Loucy (cell line): Measurements from ENCODE around the gene HOXD4.

ENCODE experiments used
- H2AFZ ChIP-seq: fragments of 200-600 bp; sonication (generic); 2 replicates; pipeline ENCODE4 v1.6.0; 2016; ENCODE audit warnings: antibody characterized with exemption, mild to moderate bottlenecking, low read length, moderate library complexity
- H3F3A ChIP-seq: fragments of 200-600 bp; 2 replicates; pipeline ENCODE4 v1.6.0; 2016; ENCODE audit warnings: antibody characterized with exemption, low read depth, mild to moderate bottlenecking
- H3K27me3 ChIP-seq: fragments of 200-600 bp; sonication (generic); 2 replicates; pipeline ENCODE4 v1.6.1; 2014; ENCODE audit warnings: low read length, mild to moderate bottlenecking; ENCODE audit not compliant: insufficient read depth, poor library complexity, severe bottlenecking
- H3K36me3 ChIP-seq: fragments of 200-600 bp; sonication (generic); 2 replicates; pipeline ENCODE4 v1.6.1; 2016; ENCODE audit warnings: low read length; ENCODE audit not compliant: insufficient read depth
- H3K4me1 ChIP-seq: fragments of 200-600 bp; sonication (generic); 2 replicates; pipeline ENCODE4 v1.5.1; 2014; ENCODE audit warnings: low read length, mild to moderate bottlenecking; ENCODE audit not compliant: insufficient read depth, poor library complexity, severe bottlenecking
- H3K4me2 ChIP-seq: fragments of 200-600 bp; sonication (generic); 2 replicates; pipeline ENCODE4 v1.6.0; 2014; ENCODE audit warnings: antibody characterized with exemption, low read length, low read depth, mild to moderate bottlenecking; ENCODE audit not compliant: poor library complexity, severe bottlenecking
- H3K4me3 ChIP-seq: fragments of 200-600 bp; sonication (generic); 2 replicates; pipeline ENCODE4 v1.5.1; 2014; ENCODE audit warnings: low read length, mild to moderate bottlenecking, mixed read lengths; ENCODE audit not compliant: poor library complexity, severe bottlenecking
- H3K79me2 ChIP-seq: fragments of 200-600 bp; sonication (generic); 2 replicates; pipeline ENCODE4 v1.6.1; 2014; ENCODE audit warnings: low read length; ENCODE audit not compliant: insufficient read depth
- H3K9ac ChIP-seq: fragments of 200-600 bp; sonication (generic); 2 replicates; pipeline ENCODE4 v1.6.0; 2014; ENCODE audit warnings: mild to moderate bottlenecking, low read depth, low read length, moderate library complexity; ENCODE audit not compliant: poor library complexity, severe bottlenecking
- H3K9me2 ChIP-seq: fragments of 200-600 bp; sonication (generic); replicated peaks from 2 replicates; pipeline ENCODE4 v1.6.1; 2016; ENCODE audit warnings: low read depth, low read length, mixed read lengths
- H3K9me3 ChIP-seq: fragments of 200-600 bp; sonication (generic); 2 replicates; pipeline ENCODE4 v1.6.1; 2014; ENCODE audit warnings: mild to moderate bottlenecking, antibody characterized with exemption, low read length, low read depth; ENCODE audit not compliant: insufficient read depth
- H4K20me1 ChIP-seq: fragments of 200-600 bp; sonication (generic); 2 replicates; pipeline ENCODE4 v1.6.0; 2014; ENCODE audit warnings: antibody characterized with exemption, low read length, mild to moderate bottlenecking; ENCODE audit not compliant: insufficient read depth, poor library complexity, severe bottlenecking
- EZH2phosphoT487 ChIP-seq: fragments of 200-600 bp; IDR thresholded peaks from 2 replicates; pipeline ENCODE4 v1.6.1; 2018; ENCODE audit warnings: antibody characterized with exemption, mild to moderate bottlenecking, moderate library complexity, borderline replicate concordance
- TF ChIP-seq, protein P1 (sequence below): fragments of 200-600 bp; sonication (generic); conservative IDR thresholded peaks from 2 replicates; pipeline ENCODE4 v1.5.1; 2014; ENCODE audit warnings: mild to moderate bottlenecking, antibody characterized with exemption, low read length

Gene HOXD4

DNA sequence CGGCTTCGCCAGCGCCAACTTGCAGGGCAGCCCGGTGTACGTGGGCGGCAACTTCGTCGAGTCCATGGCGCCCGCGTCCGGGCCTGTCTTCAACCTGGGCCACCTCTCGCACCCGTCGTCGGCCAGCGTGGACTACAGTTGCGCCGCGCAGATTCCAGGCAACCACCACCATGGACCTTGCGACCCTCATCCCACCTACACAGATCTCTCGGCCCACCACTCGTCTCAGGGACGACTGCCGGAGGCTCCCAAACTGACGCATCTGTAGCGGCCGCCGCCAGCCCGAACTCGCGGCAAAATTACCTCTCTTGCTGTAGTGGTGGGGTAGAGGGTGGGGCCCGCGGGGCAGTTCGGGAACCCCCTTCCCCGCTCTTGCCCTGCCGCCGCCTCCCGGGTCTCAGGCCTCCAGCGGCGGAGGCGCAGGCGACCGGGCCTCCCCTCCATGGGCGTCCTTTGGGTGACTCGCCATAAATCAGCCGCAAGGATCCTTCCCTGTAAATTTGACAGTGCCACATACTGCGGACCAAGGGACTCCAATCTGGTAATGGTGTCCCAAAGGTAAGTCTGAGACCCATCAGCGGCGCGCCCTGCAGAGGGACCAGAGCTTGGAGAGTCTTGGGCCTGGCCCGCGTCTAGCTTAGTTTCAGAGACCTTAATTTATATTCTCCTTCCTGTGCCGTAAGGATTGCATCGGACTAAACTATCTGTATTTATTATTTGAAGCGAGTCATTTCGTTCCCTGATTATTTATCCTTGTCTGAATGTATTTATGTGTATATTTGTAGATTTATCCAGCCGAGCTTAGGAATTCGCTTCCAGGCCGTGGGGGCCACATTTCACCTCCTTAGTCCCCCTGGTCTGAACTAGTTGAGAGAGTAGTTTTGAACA lies 20.9 kb downstream of the HOXD4 start:
- peaks cover 6% of the 10 kb centered on the region for H3K27me3 ChIP-seq
- no peak overlapping the region for H3K4me3 ChIP-seq
- H3F3A ChIP-seq, result no peaks in the 10 kb centered on the region
- no peaks in the 10 kb centered on the region for H4K20me1 ChIP-seq
- H3K4me2 ChIP-seq, result no peak overlapping the region
- no peaks in the 10 kb centered on the region for H3K9me3 ChIP-seq
- H3K9me2 ChIP-seq, result no peaks in the 10 kb centered on the region
- H3K79me2 ChIP-seq, result no peaks in the 10 kb centered on the region
- no peaks in the 10 kb centered on the region for H3K36me3 ChIP-seq
- no peak for TF ChIP-seq EZH2phosphoT487
- TF ChIP-seq, protein P1, sequence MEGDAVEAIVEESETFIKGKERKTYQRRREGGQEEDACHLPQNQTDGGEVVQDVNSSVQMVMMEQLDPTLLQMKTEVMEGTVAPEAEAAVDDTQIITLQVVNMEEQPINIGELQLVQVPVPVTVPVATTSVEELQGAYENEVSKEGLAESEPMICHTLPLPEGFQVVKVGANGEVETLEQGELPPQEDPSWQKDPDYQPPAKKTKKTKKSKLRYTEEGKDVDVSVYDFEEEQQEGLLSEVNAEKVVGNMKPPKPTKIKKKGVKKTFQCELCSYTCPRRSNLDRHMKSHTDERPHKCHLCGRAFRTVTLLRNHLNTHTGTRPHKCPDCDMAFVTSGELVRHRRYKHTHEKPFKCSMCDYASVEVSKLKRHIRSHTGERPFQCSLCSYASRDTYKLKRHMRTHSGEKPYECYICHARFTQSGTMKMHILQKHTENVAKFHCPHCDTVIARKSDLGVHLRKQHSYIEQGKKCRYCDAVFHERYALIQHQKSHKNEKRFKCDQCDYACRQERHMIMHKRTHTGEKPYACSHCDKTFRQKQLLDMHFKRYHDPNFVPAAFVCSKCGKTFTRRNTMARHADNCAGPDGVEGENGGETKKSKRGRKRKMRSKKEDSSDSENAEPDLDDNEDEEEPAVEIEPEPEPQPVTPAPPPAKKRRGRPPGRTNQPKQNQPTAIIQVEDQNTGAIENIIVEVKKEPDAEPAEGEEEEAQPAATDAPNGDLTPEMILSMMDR, result no peak
- H3K9ac ChIP-seq, result no peak overlapping the region
- H2AFZ ChIP-seq, result no peak overlapping the region
- no peaks in the 10 kb centered on the region for H3K4me1 ChIP-seq

DNA sequence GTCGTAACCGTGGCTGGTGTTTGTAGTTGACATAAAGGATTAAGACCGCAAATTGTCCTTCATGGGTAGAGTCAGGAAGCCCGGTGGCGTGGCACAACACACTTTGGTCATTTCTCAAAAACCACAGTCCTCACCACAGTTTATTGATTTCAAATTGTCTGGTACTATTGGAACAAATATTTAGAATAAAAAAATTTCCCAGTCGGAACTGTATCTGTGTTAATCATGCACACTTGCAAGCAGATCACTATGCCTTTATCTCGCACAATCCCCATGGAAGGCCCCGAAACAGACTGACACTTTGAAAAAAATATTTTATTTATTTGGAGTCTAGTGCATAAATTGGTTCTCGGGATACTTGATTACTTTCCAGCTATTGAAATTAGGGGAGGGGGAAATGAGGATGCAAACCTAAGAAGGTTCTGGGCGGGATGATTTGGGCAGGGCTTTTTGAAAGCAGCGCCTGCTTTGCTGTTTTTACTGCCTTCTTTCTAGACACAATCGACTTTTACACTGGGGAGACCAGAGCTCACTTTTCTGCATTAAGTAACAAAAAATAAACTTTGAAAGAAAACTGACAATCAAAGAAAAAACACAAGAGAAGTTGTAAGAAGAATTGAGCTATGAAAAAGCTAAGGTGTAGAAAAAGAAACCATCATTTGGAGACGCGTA lies 21.7 kb downstream of the HOXD4 start:
- no peak overlapping the region for H3K4me3 ChIP-seq
- H3K4me1 ChIP-seq, result no peaks in the 10 kb centered on the region
- H3K36me3 ChIP-seq, result no peaks in the 10 kb centered on the region
- TF ChIP-seq EZH2phosphoT487, result no peak
- TF ChIP-seq, protein P1, result no peak
- H3K9me2 ChIP-seq, result no peaks in the 10 kb centered on the region
- peaks cover 6% of the 10 kb centered on the region for H3K27me3 ChIP-seq
- no peaks in the 10 kb centered on the region for H3F3A ChIP-seq
- no peak overlapping the region for H2AFZ ChIP-seq
- no peaks in the 10 kb centered on the region for H3K79me2 ChIP-seq
- no peak overlapping the region for H3K9ac ChIP-seq
- H3K9me3 ChIP-seq, result no peaks in the 10 kb centered on the region
- H4K20me1 ChIP-seq, result no peaks in the 10 kb centered on the region
- no peak overlapping the region for H3K4me2 ChIP-seq

DNA sequence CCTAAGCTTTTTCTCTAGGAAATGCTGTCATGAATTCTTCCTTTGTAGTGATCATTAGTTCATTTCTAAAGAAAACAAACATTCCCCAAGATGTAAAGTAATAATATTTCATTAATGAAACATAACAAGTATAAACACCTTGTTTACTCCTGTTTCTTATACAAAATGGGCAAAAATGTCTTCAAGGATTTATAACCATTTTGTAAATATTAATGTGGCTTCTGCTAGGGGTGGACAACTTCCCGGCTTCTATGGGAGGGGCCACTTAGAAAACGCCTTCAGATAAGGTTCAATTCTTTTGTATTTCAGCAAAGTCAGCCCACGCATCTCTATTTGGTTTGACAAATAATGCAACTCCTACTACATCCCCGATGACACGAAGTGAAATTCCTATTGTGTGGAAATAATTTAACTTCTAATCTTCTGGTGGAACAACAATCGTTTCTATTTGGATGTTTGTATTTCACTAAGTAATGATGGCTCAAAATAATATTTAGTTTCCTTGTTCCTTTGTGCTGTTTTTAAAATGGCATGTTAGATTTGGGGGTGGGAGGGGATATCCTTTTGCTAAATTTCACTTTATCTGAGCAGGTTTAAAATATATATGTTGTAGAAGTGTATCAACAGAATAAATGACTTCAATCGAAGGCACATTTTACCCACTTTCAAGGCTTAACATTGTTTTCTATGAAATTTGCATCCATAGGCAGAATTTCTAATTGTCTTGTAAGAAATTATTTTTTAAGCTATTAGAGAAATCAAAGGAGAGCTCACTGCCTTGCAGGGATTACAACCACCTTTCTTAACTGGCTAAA lies 22.4 kb downstream of the HOXD4 start:
- no peak overlapping the region for H3K4me2 ChIP-seq
- no peaks in the 10 kb centered on the region for H3K9me2 ChIP-seq
- H3K79me2 ChIP-seq, result no peaks in the 10 kb centered on the region

More for the DNA sequence above, 22.4 kb downstream of the HOXD4 start:
- Histone ChIP-seq H3F3A (no peaks in the 10 kb centered on the region), H2AFZ (no peak overlapping the region), H3K9me3 (no peaks in the 10 kb centered on the region), H3K4me3 (no peak overlapping the region), H3K27me3 (peaks cover 6% of the 10 kb centered on the region), H4K20me1 (no peaks in the 10 kb centered on the region), H3K9ac (no peak overlapping the region), H3K36me3 (no peaks in the 10 kb centered on the region), H3K4me1 (no peaks in the 10 kb centered on the region)
- no peak for TF ChIP-seq EZH2phosphoT487
- TF ChIP-seq, protein P1, result no peak
